ENCODE results near the gene MAML2.

MAML2 gene

GRCh38 chr11:96342961-96343711, at the start of gene MAML2:
Gene MAML2, minus strand, starts transcription at chr11:96343195. Its CDS starts 1,300 bp downstream, at chr11:96341895.
- peak; percentile 96 for ATAC-seq (ENCODE audit: insufficient read depth, low read depth)
- Histone ChIP-seq H3K27me3 (ENCODE audit: insufficient read depth, low read length, poor library complexity) (no peaks in the 10 kb centered on the region), H3K9me3 (ENCODE audit: insufficient read depth, low read length, severe bottlenecking) (no peaks in the 10 kb centered on the region), H3K4me3 (ENCODE audit: low read depth in 1 of 2, low read length in 2 of 2) (peak within 1 kb of the TSS; percentile 63 to 69), H3K4me2 (ENCODE audit: insufficient read depth, low read length) (peak within 1 kb of the TSS; percentile 80), H2AFZ (ENCODE audit: low read depth, low read length) (peak within 1 kb of the TSS; percentile 94), H3K36me3 (ENCODE audit: insufficient read depth, low read length) (no peaks in the 10 kb centered on the region), H3K79me2 (ENCODE audit: insufficient read depth, low read length) (peaks cover 36% of the 10 kb centered on the region), H3K27ac (ENCODE audit: low read length) (peak within 1 kb of the TSS; percentile 84), H3K9ac (ENCODE audit: low read depth, low read length) (peak within 1 kb of the TSS; percentile 68), H4K20me1 (ENCODE audit: insufficient read depth, low read length) (no peaks in the 10 kb centered on the region), H3K4me1 (ENCODE audit: insufficient read depth, low read length) (peaks cover 50% of the 10 kb centered on the region)
- peak; percentile 93 for DNase-seq
- TF ChIP-seq EZH2 (IDR thresholded peaks at IDR 0.05; ENCODE audit: borderline replicate concordance, low read depth, low read length, severe bottlenecking) (no peak), CTCF (IDR thresholded peaks at IDR 0.05; ENCODE audit: borderline replicate concordance, extremely low read depth, low read length, poor library complexity, severe bottlenecking) (peak; percentile 90)

GRCh38 chr11:96391698-96392307, 48.8 kb upstream of the MAML2 start:
- Histone ChIP-seq H3K9me3 (ENCODE audit: insufficient read depth, low read length, severe bottlenecking) (no peaks in the 10 kb centered on the region), H3K4me3 (ENCODE audit: low read depth in 1 of 2, low read length in 2 of 2) (peak overlapping the region in 1 of 2 experiments; percentile 68; a peak in 1 of 4 replicates), H3K27me3 (ENCODE audit: insufficient read depth, low read length, poor library complexity) (no peaks in the 10 kb centered on the region), H3K27ac (ENCODE audit: low read length) (no peak overlapping the region), H3K36me3 (ENCODE audit: insufficient read depth, low read length) (peaks cover 2% of the 10 kb centered on the region; the same call in 1 of the 2 replicates), H3K79me2 (ENCODE audit: insufficient read depth, low read length) (peaks cover 55% of the 10 kb centered on the region), H2AFZ (ENCODE audit: low read depth, low read length) (no peak overlapping the region), H4K20me1 (ENCODE audit: insufficient read depth, low read length) (no peaks in the 10 kb centered on the region), H3K9ac (ENCODE audit: low read depth, low read length) (no peak overlapping the region), H3K4me1 (ENCODE audit: insufficient read depth, low read length) (peaks cover 71% of the 10 kb centered on the region), H3K4me2 (ENCODE audit: insufficient read depth, low read length) (peak overlapping the region; percentile 88)
- DNase-seq (no peak), ATAC-seq (ENCODE audit: insufficient read depth, low read depth) (no peak)
- TF ChIP-seq CTCF (IDR thresholded peaks at IDR 0.05; ENCODE audit: borderline replicate concordance, extremely low read depth, low read length, poor library complexity, severe bottlenecking) (no peak), EZH2 (IDR thresholded peaks at IDR 0.05; ENCODE audit: borderline replicate concordance, low read depth, low read length, severe bottlenecking) (no peak)

- Histone ChIP-seq H3K79me2 (ENCODE audit: insufficient read depth, low read length) (peaks cover 59% of the 10 kb centered on the region), H3K27me3 (ENCODE audit: insufficient read depth, low read length, poor library complexity) (no peaks in the 10 kb centered on the region), H2AFZ (ENCODE audit: low read depth, low read length) (peak overlapping the region; percentile 87), H3K4me2 (ENCODE audit: insufficient read depth, low read length) (peak overlapping the region; percentile 88), H3K4me1 (ENCODE audit: insufficient read depth, low read length) (peaks cover 59% of the 10 kb centered on the region), H3K36me3 (ENCODE audit: insufficient read depth, low read length) (peaks cover 3% of the 10 kb centered on the region; the same call in 1 of the 2 replicates), H3K27ac (ENCODE audit: low read length) (peak overlapping the region; percentile 74), H3K9ac (ENCODE audit: low read depth, low read length) (peak overlapping the region; percentile 91), H4K20me1 (ENCODE audit: insufficient read depth, low read length) (no peaks in the 10 kb centered on the region), H3K4me3 (ENCODE audit: low read depth in 1 of 2, low read length in 2 of 2) (peak overlapping the region; percentile 68 to 96), H3K9me3 (ENCODE audit: insufficient read depth, low read length, severe bottlenecking) (no peaks in the 10 kb centered on the region)
- DNase-seq: no peak
- TF ChIP-seq CTCF (IDR thresholded peaks at IDR 0.05; ENCODE audit: borderline replicate concordance, extremely low read depth, low read length, poor library complexity, severe bottlenecking) (no peak), EZH2 (IDR thresholded peaks at IDR 0.05; ENCODE audit: borderline replicate concordance, low read depth, low read length, severe bottlenecking) (no peak)
- ATAC-seq (ENCODE audit: insufficient read depth, low read depth): peak; percentile 2; the same call in 1 of the 3 replicates
Observed at GRCh38 chr11:96390488-96390792, 47.4 kb upstream of the MAML2 start.

All from DND-41 (cell line).